Endothelial cell of hepatic sinusoid (primary cell): Measurements from ENCODE around the gene ZNF467.

Source experiments
- in situ Hi-C: cut with HindIII; loops from 2 replicates; pipeline ENCODE4 v1.10.0; 2017; ENCODE audit warnings: low sequenced_read_pairs

Gene ZNF467

GRCh38 chr7:149787428-149788299, 14.3 kb upstream of the ZNF467 start:
- in situ Hi-C loops = no loop called here

GRCh38 chr7:149785983-149786382, 12.6 kb upstream of the ZNF467 start:
- in situ Hi-C loops = no loop called here

GRCh38 chr7:149785402-149785801, 12.0 kb upstream of the ZNF467 start:
- in situ Hi-C loops = no loop called here

GRCh38 chr7:149784251-149784608, 10.8 kb upstream of the ZNF467 start:
- in situ Hi-C loops = no loop called here

- in situ Hi-C loops = no loop called here
Measured at GRCh38 chr7:149783386-149784250, 10.2 kb upstream of the ZNF467 start.

GRCh38 chr7:149782682-149783345, 9.4 kb upstream of the ZNF467 start:
- in situ Hi-C loops = no loop called here

GRCh38 chr7:149781921-149782320, 8.5 kb upstream of the ZNF467 start:
- in situ Hi-C loops = no loop called here

GRCh38 chr7:149780636-149781419, 7.4 kb upstream of the ZNF467 start:
- in situ Hi-C loops = no loop called here

- in situ Hi-C loops = no loop called here
Measured at GRCh38 chr7:149780056-149780455, 6.7 kb upstream of the ZNF467 start.

GRCh38 chr7:149779502-149779805, 6.1 kb upstream of the ZNF467 start:
- in situ Hi-C loops = no loop called here

- in situ Hi-C loops = no loop called here
Measured at GRCh38 chr7:149778696-149779501, 5.5 kb upstream of the ZNF467 start.

- in situ Hi-C loops = no loop called here
Measured at GRCh38 chr7:149778327-149778637, 4.9 kb upstream of the ZNF467 start.

GRCh38 chr7:149777551-149778326, 4.4 kb upstream of the ZNF467 start:
- in situ Hi-C loops = no loop called here

- in situ Hi-C loops = no loop called here
Measured at GRCh38 chr7:149776848-149777407, 3.5 kb upstream of the ZNF467 start.

- in situ Hi-C loops = no loop called here
Measured at GRCh38 chr7:149776289-149776688, 2.9 kb upstream of the ZNF467 start.

GRCh38 chr7:149775176-149775556, 1.8 kb upstream of the ZNF467 start:
- in situ Hi-C loops = no loop called here

- in situ Hi-C loops = no loop called here
Measured at GRCh38 chr7:149774237-149775175, 1.1 kb upstream of the ZNF467 start.

- in situ Hi-C loops = no loop called here
Measured at GRCh38 chr7:149772956-149773434, 393 bp downstream of the ZNF467 start.
